GM12865 (cell line): Measurements from ENCODE around the gene MICB.
A peak's percentile ranks its signal among the peaks of the same experiment; 100 is the strongest.
"Not testable (repeated sequence)": the region's sequence is repeated elsewhere in the genome, so short reads cannot be mapped to it uniquely, and the experiment has no call there.

ENCODE experiments used
- DNase-seq: peaks from one replicate; pipeline ENCODE4 v3.0.0; 2010; ENCODE audit warnings: low read depth
- H3K4me3 ChIP-seq: 2 replicates; pipeline ENCODE4 v1.5.1; 2011; ENCODE audit warnings: mild to moderate bottlenecking, low read depth, low read length, control low read depth
- CTCF ChIP-seq: IDR thresholded peaks from 2 replicates; pipeline ENCODE4 v1.5.1; 2011; ENCODE audit warnings: low read length, control low read depth, low read depth, inconsistent platforms; ENCODE audit not compliant: insufficient read depth; ENCODE audit errors: missing control alignments

MICB gene

GRCh38 chr6:31497531-31498476 is at the start of gene MICB:
Gene MICB (plus strand): TSS chr6:31498145. CDS start chr6:31498194, 49 bp downstream.
- no peak for TF ChIP-seq CTCF
- peak within 1 kb of the TSS; percentile 68 for H3K4me3 ChIP-seq
- peak; percentile 90 for DNase-seq

GRCh38 chr6:31450751-31451150 is 47.2 kb upstream of the MICB start:
- no peak overlapping the region for H3K4me3 ChIP-seq
- no peak for TF ChIP-seq CTCF
- DNase-seq, result no peak

- no peak overlapping the region for H3K4me3 ChIP-seq
- DNase-seq, result no peak
- no peak for TF ChIP-seq CTCF
Measured at GRCh38 chr6:31452859-31453258, 45.1 kb upstream of the MICB start.

- no peak for TF ChIP-seq CTCF
- no peak for DNase-seq
- H3K4me3 ChIP-seq, result no peak overlapping the region
Measured at GRCh38 chr6:31453259-31453658, 44.7 kb upstream of the MICB start.

DNA sequence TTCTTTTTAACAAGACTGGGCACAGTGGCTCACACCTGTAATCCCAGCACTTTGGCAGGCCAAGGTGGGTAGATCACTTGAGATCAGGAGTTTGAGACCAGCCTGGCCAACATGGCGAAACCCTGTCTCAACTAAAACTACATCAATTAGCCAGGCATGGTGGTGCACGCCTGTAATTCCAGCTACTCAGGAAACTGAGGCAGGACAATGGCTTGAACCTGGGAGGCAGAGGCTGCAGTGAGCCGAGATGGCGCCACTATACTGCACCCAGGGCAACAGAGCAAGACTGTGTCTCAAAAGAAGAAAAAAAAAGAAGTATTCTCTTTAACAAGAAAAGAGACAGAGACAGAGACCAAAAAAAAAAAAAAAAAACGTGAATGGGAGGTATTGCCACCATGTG is 38.1 kb upstream of the MICB start:
- H3K4me3 ChIP-seq, DNase-seq: not testable (repeated sequence)

- no peak overlapping the region for H3K4me3 ChIP-seq
- DNase-seq, result no peak
- TF ChIP-seq CTCF, result no peak
Measured at GRCh38 chr6:31460361-31461025, 37.5 kb upstream of the MICB start.

- DNase-seq, result no peak
- H3K4me3 ChIP-seq, result peak overlapping the region; percentile 76
- TF ChIP-seq CTCF, result no peak
Measured at GRCh38 chr6:31462026-31462963, 35.6 kb upstream of the MICB start.
